Measurements from ENCODE around the gene ZCCHC14. TPM values are rescaled to one million over a fixed set of nuclear protein-coding genes. Genes with fewer than 3 reads are reported as not detected.
A peak's percentile ranks its signal among the peaks of the same experiment; 100 is the strongest.

ZCCHC14 gene
- total and polyA plus RNA-seq, 2 of the 8 experiments (the other 6 are each of a cell fraction or from before 2014, with no cell fraction given) = 8.2 to 28.2 TPM

DNA sequence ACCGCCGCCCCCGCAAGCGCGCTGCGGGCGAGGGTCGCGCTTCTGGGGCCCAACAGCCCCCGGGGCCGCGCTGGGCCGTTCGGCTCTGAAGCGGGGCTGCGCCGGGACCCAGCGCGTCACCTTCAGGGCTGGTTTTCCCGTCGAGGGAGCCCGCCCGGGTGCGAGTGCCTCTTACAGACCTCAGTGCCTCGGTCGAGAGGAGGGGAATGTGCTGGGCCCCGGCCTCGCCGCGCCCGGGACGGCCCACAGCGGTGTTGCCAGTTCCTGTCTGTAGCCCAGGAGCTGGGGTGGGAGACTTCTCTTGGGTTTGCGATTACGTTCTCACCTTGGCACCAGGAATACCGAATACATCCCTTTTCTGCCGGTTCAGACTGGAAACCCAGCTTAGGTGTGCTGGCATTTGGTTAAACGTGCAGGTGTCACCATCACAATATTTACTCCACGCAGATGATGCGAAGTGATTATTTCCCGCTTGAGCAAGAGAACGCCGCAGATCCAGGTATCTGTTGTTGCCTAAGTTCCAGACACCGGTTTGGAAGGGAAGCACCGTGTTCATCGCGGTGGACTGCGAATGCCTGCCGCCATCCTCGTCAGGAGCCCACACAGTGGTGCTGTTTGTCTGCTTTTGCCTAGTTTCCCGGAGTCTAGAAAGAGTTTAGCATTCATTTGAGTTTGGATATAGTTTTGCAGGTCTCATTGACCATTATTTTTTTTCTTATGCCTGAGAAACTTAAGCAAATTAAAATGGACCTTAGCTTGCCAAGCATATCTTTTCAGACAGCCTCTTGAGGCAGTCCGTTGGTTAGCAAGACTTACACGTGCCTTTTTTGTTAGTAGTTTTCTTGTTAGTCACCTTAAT lies 99.8 kb downstream of the ZCCHC14 start (continued):
- TF ChIP-seq BRCA1 (IDR thresholded peaks at IDR 0.05; ENCODE audit: low read depth, low read length) (no peak), POLR2AphosphoS5 (IDR thresholded peaks at IDR 0.05; ENCODE audit: low read depth, low read length) (no peak), HDAC6 (IDR thresholded peaks at IDR 0.05; ENCODE audit: low read depth, low read length) (no peak), RXRA (IDR thresholded peaks at IDR 0.05; ENCODE audit: insufficient read depth, low read depth, low read length) (no peak), POLR2A (IDR thresholded peaks at IDR 0.05; ENCODE audit: control extremely low read depth in 1 of 2, low read depth in 2 of 2, low read length in 2 of 2) (no peak; a peak in 1 of 3 replicates), TCF12 (IDR thresholded peaks at IDR 0.05; ENCODE audit: low read depth, low read length) (no peak), YY1 (IDR thresholded peaks at IDR 0.05; ENCODE audit: low read depth, low read length) (no peak), FOSL1 (IDR thresholded peaks at IDR 0.05; ENCODE audit: insufficient read depth, low read depth, low read length) (no peak), TAF7 (optimal IDR thresholded peaks at IDR 0.05; ENCODE audit: borderline replicate concordance, low read depth, low read length) (no peak), RFX5 (IDR thresholded peaks at IDR 0.05; ENCODE audit: borderline replicate concordance, low read depth, low read length) (no peak), SIRT6 (IDR thresholded peaks at IDR 0.05; ENCODE audit: low read length) (no peak), TBP (IDR thresholded peaks at IDR 0.05; ENCODE audit: low read depth, low read length) (no peak), SUZ12 (IDR thresholded peaks at IDR 0.05; ENCODE audit: low read length) (no peak), TEAD4 (IDR thresholded peaks at IDR 0.05; ENCODE audit: low read depth, low read length) (no peak), CHD2 (IDR thresholded peaks at IDR 0.05; ENCODE audit: low read length) (no peak), SP2 (IDR thresholded peaks at IDR 0.05; ENCODE audit: low read length) (no peak), PHF8 (conservative IDR thresholded peaks at IDR 0.05; ENCODE audit: low read depth, low read length) (no peak), SP4 (IDR thresholded peaks at IDR 0.05; ENCODE audit: low read length) (no peak), KDM5A (IDR thresholded peaks at IDR 0.05; ENCODE audit: low read length) (peak; percentile 24; the same call in 1 of the 2 replicates), ASH2L (IDR thresholded peaks at IDR 0.05; ENCODE audit: low read length) (no peak), JUN (IDR thresholded peaks at IDR 0.05; ENCODE audit: low read depth, low read length) (no peak), CREB1 (IDR thresholded peaks at IDR 0.05) (no peak), KDM1A (IDR thresholded peaks at IDR 0.05; ENCODE audit: borderline replicate concordance, low read length) (no peak), KDM4A (IDR thresholded peaks at IDR 0.05; ENCODE audit: low read depth, low read length, severe bottlenecking) (peak; percentile 55), POU5F1 (IDR thresholded peaks at IDR 0.05; ENCODE audit: low read depth, low read length) (no peak)
- TF ChIP-seq, protein P1, sequence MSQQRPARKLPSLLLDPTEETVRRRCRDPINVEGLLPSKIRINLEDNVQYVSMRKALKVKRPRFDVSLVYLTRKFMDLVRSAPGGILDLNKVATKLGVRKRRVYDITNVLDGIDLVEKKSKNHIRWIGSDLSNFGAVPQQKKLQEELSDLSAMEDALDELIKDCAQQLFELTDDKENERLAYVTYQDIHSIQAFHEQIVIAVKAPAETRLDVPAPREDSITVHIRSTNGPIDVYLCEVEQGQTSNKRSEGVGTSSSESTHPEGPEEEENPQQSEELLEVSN (IDR thresholded peaks at IDR 0.05) = no peak
